Measurements from ENCODE around the gene PTPN6. TPM values are rescaled to one million over a fixed set of nuclear protein-coding genes. Genes with fewer than 3 reads are reported as not detected.
A peak's percentile ranks its signal among the peaks of the same experiment; 100 is the strongest.

PTPN6 gene
- total RNA-seq, 1 experiment from 2014 or later, result 47.7 TPM

GRCh38 chr12:6936194-6936635, 14.9 kb upstream of the PTPN6 start:
- DNase-seq (ENCODE audit: low read depth, low spot score), result no peak
- TF ChIP-seq FOSL1 (IDR thresholded peaks at IDR 0.05; ENCODE audit: low read depth), result no peak
- TF ChIP-seq ZNF274 (IDR thresholded peaks at IDR 0.05; ENCODE audit: low read depth, low read length), result no peak
- TF ChIP-seq CBX3 (IDR thresholded peaks at IDR 0.05; ENCODE audit: low read depth), result no peak
- no peak for TF ChIP-seq POLR2A (IDR thresholded peaks at IDR 0.05; ENCODE audit: borderline replicate concordance, extremely low read depth, insufficient read depth, insufficient read length)
- TF ChIP-seq ELF1 (IDR thresholded peaks at IDR 0.05; ENCODE audit: borderline replicate concordance, low read depth), result no peak
- no peak for TF ChIP-seq POLR2AphosphoS5 (IDR thresholded peaks at IDR 0.05; ENCODE audit: low read depth, low read length)
- no peak for TF ChIP-seq ATF3 (IDR thresholded peaks at IDR 0.05)
- TF ChIP-seq CEBPB (IDR thresholded peaks at IDR 0.05; ENCODE audit: low read depth), result no peak
- no peak for TF ChIP-seq YY1 (IDR thresholded peaks at IDR 0.05; ENCODE audit: extremely low read depth, insufficient replicate concordance, low read depth, low read length)
- TF ChIP-seq SIN3A (IDR thresholded peaks at IDR 0.05; ENCODE audit: low read depth), result no peak
- no peak for TF ChIP-seq EZH2phosphoT487 (IDR thresholded peaks at IDR 0.05; ENCODE audit: borderline replicate concordance)
- no peak for TF ChIP-seq ZFX (IDR thresholded peaks at IDR 0.05)
- TF ChIP-seq RAD21 (IDR thresholded peaks at IDR 0.05; ENCODE audit: low read depth), result no peak
- no peak for TF ChIP-seq SP1 (IDR thresholded peaks at IDR 0.05; ENCODE audit: low read depth)
- no peak for TF ChIP-seq SRF (IDR thresholded peaks at IDR 0.05; ENCODE audit: low read depth)
- no peak for TF ChIP-seq CTCF (IDR thresholded peaks at IDR 0.05 in 2 of 3, conservative IDR thresholded peaks at IDR 0.05 in 1 of 3; ENCODE audit: borderline replicate concordance in 1 of 3, insufficient read depth in 1 of 3, low read depth in 2 of 3, low read length in 2 of 3)
- TF ChIP-seq, protein P1, sequence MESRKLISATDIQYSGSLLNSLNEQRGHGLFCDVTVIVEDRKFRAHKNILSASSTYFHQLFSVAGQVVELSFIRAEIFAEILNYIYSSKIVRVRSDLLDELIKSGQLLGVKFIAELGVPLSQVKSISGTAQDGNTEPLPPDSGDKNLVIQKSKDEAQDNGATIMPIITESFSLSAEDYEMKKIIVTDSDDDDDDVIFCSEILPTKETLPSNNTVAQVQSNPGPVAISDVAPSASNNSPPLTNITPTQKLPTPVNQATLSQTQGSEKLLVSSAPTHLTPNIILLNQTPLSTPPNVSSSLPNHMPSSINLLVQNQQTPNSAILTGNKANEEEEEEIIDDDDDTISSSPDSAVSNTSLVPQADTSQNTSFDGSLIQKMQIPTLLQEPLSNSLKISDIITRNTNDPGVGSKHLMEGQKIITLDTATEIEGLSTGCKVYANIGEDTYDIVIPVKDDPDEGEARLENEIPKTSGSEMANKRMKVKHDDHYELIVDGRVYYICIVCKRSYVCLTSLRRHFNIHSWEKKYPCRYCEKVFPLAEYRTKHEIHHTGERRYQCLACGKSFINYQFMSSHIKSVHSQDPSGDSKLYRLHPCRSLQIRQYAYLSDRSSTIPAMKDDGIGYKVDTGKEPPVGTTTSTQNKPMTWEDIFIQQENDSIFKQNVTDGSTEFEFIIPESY (IDR thresholded peaks at IDR 0.05; ENCODE audit: extremely low read depth, insufficient replicate concordance, low read length), result no peak
- TF ChIP-seq EZH2 (IDR thresholded peaks at IDR 0.05), result no peak
- TF ChIP-seq MAX (IDR thresholded peaks at IDR 0.05), result no peak
- H2AFZ ChIP-seq (ENCODE audit: low read depth, low read length, poor library complexity, severe bottlenecking), result no peak overlapping the region
- peak overlapping the region; percentile 91; the same call in 1 of the 2 replicates for H3K4me2 ChIP-seq (ENCODE audit: low read length)
- BruUV-seq (replicated peaks), result no TSS peak
- H3K27me3 ChIP-seq (ENCODE audit: insufficient read depth, low read length), result no peaks in the 10 kb centered on the region
- peaks cover 15 to 37% of the 10 kb centered on the region in 2 experiments; a peak in 3 of 4 replicates for H3K36me3 ChIP-seq (ENCODE audit: control insufficient read depth in 1 of 2, insufficient read depth in 2 of 2, low read length in 2 of 2)
- intact Hi-C loops (cut with micrococcal nuclease), result no loop called here
- ChIA-PET CTCF (no interaction called here), POLR2A (no interaction called here), RAD21 (ENCODE audit: low non-redundant PET in 1 of 2, low total read pairs in 2 of 2, uncharacterized antibody in 2 of 2, unreplicated experiment in 2 of 2) (no interaction called here)
- no peak for ATAC-seq
- peaks cover 7 to 24% of the 10 kb centered on the region in 2 experiments; a peak in 3 of 4 replicates for H3K4me1 ChIP-seq (ENCODE audit: control insufficient read depth in 1 of 2, insufficient read depth in 2 of 2, low read length in 2 of 2)
- H3K27ac ChIP-seq (ENCODE audit: low read depth, low read length), result peak overlapping the region; percentile 93
- no peak overlapping the region for H3K4me3 ChIP-seq (replicated peaks in 1 of 2; ENCODE audit: low read depth in 1 of 2, low read length in 2 of 2)
- H3K9me2 ChIP-seq (ENCODE audit: insufficient read depth), result no peaks in the 10 kb centered on the region
- peaks cover 33% of the 10 kb centered on the region for H3K79me2 ChIP-seq (ENCODE audit: insufficient read depth, low read length)
- H3K9me3 ChIP-seq (ENCODE audit: control insufficient read depth in 1 of 2, insufficient read depth in 1 of 2, low read depth in 1 of 2, low read length in 2 of 2), result no peaks in the 10 kb centered on the region
- no peak overlapping the region for H3K9ac ChIP-seq (ENCODE audit: low read length)
- H4K20me1 ChIP-seq (ENCODE audit: insufficient read depth), result no peaks in the 10 kb centered on the region

Data from HCT116 (cell line).